Kidney tubule cell (primary cell): ENCODE results near the gene CALML6.

Source experiments
- DNase-seq: peaks from one replicate; pipeline ENCODE4 v3.0.0-alpha.2; 2018; ENCODE audit warnings: low spot score

Gene CALML6

GRCh38 chr1:1965546-1965945 lies 50.5 kb downstream of the CALML6 start:
- DNase-seq, result no peak

DNA sequence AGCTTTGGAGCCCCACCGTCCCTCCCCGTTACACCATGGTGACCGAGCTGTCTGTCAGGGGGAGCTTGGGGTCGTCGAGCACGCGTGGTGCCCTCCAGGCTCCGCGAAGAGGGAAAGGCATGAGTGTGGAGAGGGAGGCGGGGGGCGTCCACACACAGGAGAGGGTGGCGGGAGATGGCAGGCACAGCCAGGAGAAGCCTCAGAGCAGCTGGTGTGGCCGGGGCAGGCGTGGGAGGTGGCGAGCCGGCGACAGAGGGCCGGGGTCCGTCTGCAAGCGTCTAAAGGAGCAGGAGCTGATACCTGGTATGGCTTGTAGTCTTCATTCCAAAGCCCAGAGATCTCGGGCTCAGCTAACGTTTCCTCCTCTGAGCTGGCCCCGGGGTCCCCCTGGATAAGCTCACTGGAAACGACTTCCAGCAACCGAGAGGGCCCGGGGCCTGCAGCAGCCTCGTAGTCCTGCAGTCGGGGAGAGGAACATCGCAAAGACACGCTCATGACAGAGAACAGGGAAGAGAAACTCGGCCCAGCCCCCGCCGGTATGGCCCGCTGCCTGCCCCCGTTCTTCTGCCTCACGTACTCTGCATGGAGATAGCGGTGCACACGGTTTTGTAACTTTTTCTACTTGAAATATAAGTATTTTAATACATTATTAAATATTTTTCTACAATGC lies 51.1 kb downstream of the CALML6 start:
- no peak for DNase-seq
